HG03571 (cell line): ENCODE data around the gene MSANTD3.
"Not testable (repeated sequence)": the region's sequence is repeated elsewhere in the genome, so short reads cannot be mapped to it uniquely, and the experiment has no call there.

Source experiments
- ATAC-seq: cut with Tn5 transposase; IDR thresholded peaks from one replicate; pipeline ENCODE4 v1.9.1; 2021; ENCODE audit not compliant: unreplicated experiment

The MSANTD3 gene, protein sequence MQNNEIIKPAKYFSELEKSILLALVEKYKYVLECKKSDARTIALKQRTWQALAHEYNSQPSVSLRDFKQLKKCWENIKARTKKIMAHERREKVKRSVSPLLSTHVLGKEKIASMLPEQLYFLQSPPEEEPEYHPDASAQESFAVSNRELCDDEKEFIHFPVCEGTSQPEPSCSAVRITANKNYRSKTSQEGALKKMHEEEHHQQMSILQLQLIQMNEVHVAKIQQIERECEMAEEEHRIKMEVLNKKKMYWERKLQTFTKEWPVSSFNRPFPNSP

DNA sequence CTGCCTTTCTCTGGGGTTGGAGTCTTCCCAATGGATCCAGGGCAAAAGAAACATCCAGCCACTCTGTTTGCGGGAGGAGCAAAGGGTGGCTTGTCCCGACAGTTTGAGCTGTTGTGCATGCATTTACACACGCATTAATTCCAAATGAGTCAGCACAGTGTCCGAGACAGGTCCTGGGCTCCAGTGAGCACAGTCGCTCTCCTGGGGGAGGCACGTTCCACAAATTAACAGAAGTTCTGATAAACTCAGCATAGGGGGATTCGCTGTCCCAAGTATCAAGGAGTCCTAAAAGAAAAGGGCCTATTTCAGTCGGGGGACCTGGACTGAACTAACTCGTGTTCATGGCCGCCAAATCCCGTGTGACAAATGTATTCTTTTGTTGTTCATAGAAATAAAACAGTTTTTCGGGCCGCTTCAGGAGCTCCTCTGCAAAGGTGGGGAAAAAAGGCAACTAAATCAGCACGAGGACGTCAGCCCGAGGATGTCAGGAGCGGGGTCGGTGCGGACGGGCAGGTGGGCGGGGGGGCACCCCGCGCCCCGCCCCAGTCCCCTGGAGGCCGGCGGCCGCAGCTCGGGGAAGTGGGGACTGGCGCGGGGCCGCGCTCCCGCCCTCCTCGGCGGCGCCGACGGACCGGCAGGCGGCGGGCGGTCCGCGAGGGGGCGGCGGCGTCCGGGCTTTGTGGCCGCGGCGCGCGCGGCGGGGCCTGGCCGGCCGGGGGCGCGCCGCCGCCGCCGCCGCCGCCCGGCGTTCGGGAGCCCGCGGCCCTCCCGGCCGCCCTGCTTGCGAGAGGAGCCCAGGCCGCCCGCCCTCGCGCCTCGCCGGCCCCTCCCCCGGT is at the start of gene MSANTD3:
TSS of gene MSANTD3 (plus strand) at position 614 of the 836 bp plus-strand sequence. CDS start 14,796 bp downstream, outside the sequence.
- ATAC-seq: peak; percentile 63

DNA sequence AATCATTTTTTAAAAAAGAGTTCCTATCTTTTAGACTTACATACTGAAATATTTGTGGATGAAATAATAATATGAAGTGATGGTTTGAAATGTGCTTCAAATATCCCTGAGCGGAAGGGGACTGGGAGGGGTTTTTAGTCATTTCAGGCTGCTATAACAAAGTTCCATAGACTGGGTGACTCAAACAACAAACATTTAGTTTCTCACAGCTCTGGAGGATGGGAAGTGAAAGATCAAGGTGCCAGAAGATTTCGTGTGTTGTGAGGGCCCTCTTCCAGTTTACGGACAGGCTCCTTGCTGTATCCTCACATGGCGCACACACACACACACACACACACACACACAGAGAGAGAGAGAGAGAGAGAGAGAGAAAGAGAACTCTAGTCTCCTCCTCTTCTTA is 47.1 kb upstream of the MSANTD3 start:
- no peak for ATAC-seq

GRCh38 chr9:100392989-100393388 is 34.0 kb upstream of the MSANTD3 start:
- ATAC-seq: not testable (repeated sequence)

DNA sequence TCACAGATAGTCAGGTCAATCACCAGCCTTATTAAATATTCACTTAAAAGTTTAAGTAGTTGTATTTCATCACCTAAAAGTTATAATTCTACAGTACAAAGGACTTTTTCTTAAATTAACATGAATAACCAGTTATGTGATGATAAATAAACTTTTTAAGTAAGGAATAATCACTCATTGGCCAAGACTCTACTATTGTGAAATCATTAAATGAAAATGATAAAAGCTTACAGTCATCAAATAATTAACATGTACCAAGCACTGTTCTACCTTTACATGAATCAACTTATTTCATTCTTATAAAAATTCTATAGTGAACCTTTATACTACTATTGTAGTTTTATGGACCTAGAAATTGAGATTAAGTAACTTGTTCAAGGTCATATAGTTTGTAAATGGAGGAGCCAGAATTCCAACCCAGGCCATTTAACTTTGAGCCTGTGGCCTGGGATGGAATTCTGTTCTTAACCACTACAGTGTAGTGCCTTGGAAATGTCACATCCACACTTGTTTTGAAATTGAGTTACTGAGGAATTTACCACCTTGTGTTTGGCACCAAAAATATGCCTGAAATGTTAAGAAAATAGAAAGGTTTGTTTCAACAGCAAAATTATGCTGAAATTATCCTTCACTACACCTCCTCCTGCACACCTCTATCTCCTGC is 32.8 kb upstream of the MSANTD3 start:
- no peak for ATAC-seq

DNA sequence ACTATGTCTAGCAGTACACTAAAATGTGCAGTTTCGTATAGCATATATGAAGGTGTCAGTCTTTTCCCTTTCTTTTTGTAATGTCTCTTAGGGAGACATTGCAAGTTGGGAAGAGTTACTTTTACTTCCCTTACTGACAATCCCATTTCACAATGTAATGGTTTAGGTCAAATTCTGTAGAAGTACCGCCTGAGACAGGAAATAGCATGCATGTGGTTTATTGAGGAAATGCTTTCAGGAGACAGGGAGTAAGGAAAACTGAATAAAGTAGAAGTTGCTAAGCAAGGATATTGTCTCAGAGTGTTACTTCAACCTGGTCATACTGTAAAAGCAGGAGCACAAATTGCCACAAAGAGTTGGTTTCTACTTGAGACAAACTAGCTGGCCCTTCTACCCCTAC is 32.1 kb upstream of the MSANTD3 start:
- no peak for ATAC-seq

GRCh38 chr9:100396769-100397168 is 30.2 kb upstream of the MSANTD3 start:
- ATAC-seq: no peak

GRCh38 chr9:100397529-100398266 is 29.2 kb upstream of the MSANTD3 start:
- no peak for ATAC-seq

- no peak for ATAC-seq
Observed at GRCh38 chr9:100401042-100401441, 25.9 kb upstream of the MSANTD3 start.

DNA sequence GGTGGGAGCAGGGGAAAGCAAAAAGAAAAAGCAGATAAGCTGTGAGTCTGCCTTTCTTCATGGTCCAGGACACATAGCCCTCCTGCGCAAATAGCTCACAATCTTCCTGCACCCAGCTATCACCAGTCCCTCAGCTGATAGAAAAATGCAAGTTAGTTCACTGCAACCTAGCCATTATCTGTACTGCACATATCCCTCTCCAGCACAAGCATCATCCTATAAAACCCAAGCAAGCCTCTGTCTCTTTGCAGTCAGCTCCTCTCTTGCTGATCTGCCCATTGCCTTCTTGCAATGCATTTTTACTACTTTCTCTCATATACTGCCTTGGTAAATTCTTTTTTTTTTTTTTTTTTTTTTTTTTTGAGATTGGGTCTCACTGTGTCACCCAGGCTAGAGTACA is 20.0 kb upstream of the MSANTD3 start:
- ATAC-seq: no peak

- no peak for ATAC-seq
Observed at GRCh38 chr9:100408546-100409175, 18.3 kb upstream of the MSANTD3 start.

DNA sequence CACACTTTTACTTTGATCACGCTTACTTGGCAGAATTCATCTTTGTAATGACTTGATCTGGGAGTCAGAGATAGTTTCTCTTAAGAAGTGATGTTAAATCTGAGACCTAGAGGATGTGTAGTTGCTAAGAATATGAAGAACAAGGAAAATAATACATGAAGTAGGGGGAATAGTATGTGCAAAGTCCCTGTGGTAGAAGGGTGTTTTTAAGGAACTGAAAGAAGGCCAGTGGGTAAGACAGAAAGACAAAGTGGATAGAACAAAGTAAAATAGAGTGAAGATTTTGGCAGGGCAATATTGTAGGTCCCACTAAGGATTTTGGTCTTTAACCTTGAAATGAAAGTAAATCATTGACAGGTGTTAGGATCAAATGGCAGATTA is 17.8 kb upstream of the MSANTD3 start:
- ATAC-seq: no peak

- ATAC-seq: peak; percentile 100
Observed at GRCh38 chr9:100411472-100412283, 15.3 kb upstream of the MSANTD3 start.

GRCh38 chr9:100413839-100414420 is 13.0 kb upstream of the MSANTD3 start:
- ATAC-seq: no peak

- ATAC-seq: no peak
Observed at GRCh38 chr9:100417815-100418214, 9.1 kb upstream of the MSANTD3 start.

- no peak for ATAC-seq
Observed at GRCh38 chr9:100419166-100419565, 7.8 kb upstream of the MSANTD3 start.

- not testable (repeated sequence) for ATAC-seq
Observed at GRCh38 chr9:100421116-100421515, 5.8 kb upstream of the MSANTD3 start.

DNA sequence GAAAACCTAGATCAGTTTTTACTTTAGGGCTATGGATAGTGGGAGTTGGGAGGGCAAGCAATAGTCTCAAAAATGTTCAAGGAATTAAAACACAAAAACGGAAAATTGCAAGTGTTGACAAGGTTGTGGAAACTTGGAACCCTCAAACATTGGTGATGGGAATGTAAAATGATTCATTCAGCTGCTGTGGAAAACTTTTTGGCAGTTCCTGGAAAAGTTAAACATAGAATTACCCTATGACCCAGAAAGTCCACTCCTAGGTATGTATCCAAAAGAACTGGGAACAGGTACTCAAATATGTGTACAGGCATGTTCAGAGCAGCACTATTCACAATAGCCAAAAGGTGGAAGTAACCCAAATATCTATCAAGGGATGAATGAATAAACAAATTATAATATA is 1.2 kb upstream of the MSANTD3 start:
- no peak for ATAC-seq

DNA sequence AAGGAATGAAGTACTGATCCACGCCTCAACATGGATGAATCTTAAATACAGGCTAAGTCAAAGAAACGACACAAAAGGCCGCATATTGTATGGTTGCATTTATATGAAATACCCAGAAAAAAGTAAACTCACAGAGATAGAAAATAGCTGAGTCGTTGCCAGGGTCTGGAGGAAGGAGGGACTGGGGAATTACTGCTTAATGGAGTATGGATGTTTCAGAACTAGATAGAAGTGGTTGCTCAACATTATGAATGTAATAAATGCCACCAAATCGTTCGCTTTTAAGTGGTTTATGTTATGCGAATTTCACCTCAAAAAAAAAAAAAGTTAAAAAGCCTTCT is 784 bp upstream of the MSANTD3 start:
- ATAC-seq: no peak
